Amniotic stem cell (primary cell): ENCODE data around the gene TGFA.

Experiments used
- DNase-seq: peaks from one replicate; lab custom pipeline; 2025; lab: John Stamatoyannopoulos, UW

TGFA gene

GRCh38 chr2:70417011-70417410, 136.6 kb downstream of the TGFA start:
- DNase-seq: no peak

GRCh38 chr2:70412294-70413070, 141.1 kb downstream of the TGFA start:
- no peak for DNase-seq

- no peak for DNase-seq
Measured at GRCh38 chr2:70411483-70412125, 142.0 kb downstream of the TGFA start.

- no peak for DNase-seq
Measured at GRCh38 chr2:70403267-70404053, 150.2 kb downstream of the TGFA start.

- no peak for DNase-seq
Measured at GRCh38 chr2:70400539-70400938, 153.1 kb downstream of the TGFA start.

DNA sequence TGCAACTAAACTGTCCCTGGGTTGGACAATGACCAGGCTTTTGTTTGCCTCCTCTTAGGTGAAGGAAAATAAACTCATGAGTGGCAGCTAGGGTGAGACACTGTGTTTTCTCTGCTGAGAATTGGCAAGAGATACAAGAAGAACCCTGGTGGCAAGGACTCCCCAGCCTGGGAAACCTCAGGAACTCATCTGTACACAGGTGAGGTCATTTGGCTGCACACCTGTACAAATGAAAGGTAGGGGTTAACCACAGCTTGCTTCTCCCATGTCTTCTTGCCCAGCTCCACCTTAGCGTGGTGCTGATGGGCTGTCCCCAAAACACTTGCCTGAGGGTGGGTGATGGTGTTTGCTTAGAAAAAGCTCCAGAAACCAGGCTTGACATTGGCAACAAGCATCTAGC, 154.6 kb downstream of the TGFA start:
- no peak for DNase-seq
